ENCODE data around the gene FUS. TPM values are rescaled to one million over a fixed set of nuclear protein-coding genes. Genes with fewer than 3 reads are reported as not detected.
A peak's percentile ranks its signal among the peaks of the same experiment; 100 is the strongest.

FUS gene
- total and polyA plus RNA-seq, 9 of the 15 experiments (the other 6 are each of a cell fraction or from before 2014, with no cell fraction given): 43.9 to 575 (median 87.2) TPM

GRCh38 chr16:31142109-31143010 is 37.6 kb upstream of the FUS start (continued):
- TF ChIP-seq CSDE1 (IDR thresholded peaks at IDR 0.05): no peak
- no peak for TF ChIP-seq ZNF282 (CRISPR knock-in tag; IDR thresholded peaks at IDR 0.05)
- 0 out of 2 replicates have a peak, but pooled peaks have one; percentile 40 for TF ChIP-seq GMEB1 (CRISPR knock-in tag; IDR thresholded peaks at IDR 0.05)
- no peak for TF ChIP-seq ZNF444 (CRISPR knock-in tag; IDR thresholded peaks at IDR 0.05)
- TF ChIP-seq PTRF (tag; IDR thresholded peaks at IDR 0.05): no peak
- TF ChIP-seq CBFA2T3 (IDR thresholded peaks at IDR 0.05): no peak
- TF ChIP-seq CTBP1 (IDR thresholded peaks at IDR 0.05; ENCODE audit: borderline replicate concordance): peak; percentile 93
- no peak for TF ChIP-seq ZNF668 (CRISPR knock-in tag; IDR thresholded peaks at IDR 0.05)
- TF ChIP-seq, protein P1, sequence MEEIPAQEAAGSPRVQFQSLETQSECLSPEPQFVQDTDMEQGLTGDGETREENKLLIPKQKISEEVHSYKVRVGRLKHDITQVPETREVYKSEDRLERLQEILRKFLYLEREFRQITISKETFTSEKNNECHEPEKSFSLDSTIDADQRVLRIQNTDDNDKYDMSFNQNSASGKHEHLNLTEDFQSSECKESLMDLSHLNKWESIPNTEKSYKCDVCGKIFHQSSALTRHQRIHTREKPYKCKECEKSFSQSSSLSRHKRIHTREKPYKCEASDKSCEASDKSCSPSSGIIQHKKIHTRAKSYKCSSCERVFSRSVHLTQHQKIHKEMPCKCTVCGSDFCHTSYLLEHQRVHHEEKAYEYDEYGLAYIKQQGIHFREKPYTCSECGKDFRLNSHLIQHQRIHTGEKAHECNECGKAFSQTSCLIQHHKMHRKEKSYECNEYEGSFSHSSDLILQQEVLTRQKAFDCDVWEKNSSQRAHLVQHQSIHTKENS (CRISPR knock-in tag; IDR thresholded peaks at IDR 0.05): no peak
- no peak for TF ChIP-seq ZNF699 (CRISPR knock-in tag; IDR thresholded peaks at IDR 0.05; ENCODE audit: insufficient replicate concordance)
- TF ChIP-seq, protein P2, sequence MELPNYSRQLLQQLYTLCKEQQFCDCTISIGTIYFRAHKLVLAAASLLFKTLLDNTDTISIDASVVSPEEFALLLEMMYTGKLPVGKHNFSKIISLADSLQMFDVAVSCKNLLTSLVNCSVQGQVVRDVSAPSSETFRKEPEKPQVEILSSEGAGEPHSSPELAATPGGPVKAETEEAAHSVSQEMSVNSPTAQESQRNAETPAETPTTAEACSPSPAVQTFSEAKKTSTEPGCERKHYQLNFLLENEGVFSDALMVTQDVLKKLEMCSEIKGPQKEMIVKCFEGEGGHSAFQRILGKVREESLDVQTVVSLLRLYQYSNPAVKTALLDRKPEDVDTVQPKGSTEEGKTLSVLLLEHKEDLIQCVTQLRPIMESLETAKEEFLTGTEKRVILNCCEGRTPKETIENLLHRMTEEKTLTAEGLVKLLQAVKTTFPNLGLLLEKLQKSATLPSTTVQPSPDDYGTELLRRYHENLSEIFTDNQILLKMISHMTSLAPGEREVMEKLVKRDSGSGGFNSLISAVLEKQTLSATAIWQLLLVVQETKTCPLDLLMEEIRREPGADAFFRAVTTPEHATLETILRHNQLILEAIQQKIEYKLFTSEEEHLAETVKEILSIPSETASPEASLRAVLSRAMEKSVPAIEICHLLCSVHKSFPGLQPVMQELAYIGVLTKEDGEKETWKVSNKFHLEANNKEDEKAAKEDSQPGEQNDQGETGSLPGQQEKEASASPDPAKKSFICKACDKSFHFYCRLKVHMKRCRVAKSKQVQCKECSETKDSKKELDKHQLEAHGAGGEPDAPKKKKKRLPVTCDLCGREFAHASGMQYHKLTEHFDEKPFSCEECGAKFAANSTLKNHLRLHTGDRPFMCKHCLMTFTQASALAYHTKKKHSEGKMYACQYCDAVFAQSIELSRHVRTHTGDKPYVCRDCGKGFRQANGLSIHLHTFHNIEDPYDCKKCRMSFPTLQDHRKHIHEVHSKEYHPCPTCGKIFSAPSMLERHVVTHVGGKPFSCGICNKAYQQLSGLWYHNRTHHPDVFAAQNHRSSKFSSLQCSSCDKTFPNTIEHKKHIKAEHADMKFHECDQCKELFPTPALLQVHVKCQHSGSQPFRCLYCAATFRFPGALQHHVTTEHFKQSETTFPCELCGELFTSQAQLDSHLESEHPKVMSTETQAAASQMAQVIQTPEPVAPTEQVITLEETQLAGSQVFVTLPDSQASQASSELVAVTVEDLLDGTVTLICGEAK (IDR thresholded peaks at IDR 0.05): no peak
- TF ChIP-seq, protein P2 (CRISPR knock-in tag; IDR thresholded peaks at IDR 0.05): no peak
- TF ChIP-seq PHF20 (IDR thresholded peaks at IDR 0.05; ENCODE audit: partially characterized antibody): no peak
- TF ChIP-seq ARHGAP35 (IDR thresholded peaks at IDR 0.05; ENCODE audit: partially characterized antibody): no peak
- TF ChIP-seq BRCA1 (IDR thresholded peaks at IDR 0.05): no peak
- TF ChIP-seq BRCA1 (CRISPR knock-in tag; IDR thresholded peaks at IDR 0.05): no peak
- no peak for TF ChIP-seq SRSF7 (optimal IDR thresholded peaks at IDR 0.05; ENCODE audit: low read depth, low read length)
